Mesothelial cell of epicardium (in vitro differentiated cells): ENCODE data around the gene FAP. TPM values are rescaled to one million over a fixed set of nuclear protein-coding genes. Genes with fewer than 3 reads are reported as not detected.

Experiments used
- DNase-seq, 2 experiments: peaks; one replicate each; pipeline ENCODE4 v3.0.0; 2021; ENCODE audit warnings: low spot score in 2 of 2; ENCODE audit not compliant: unreplicated experiment in 2 of 2
- H3K27ac Mint-ChIP-seq: 2 replicates; pipeline ENCODE4 v1.8.0; 2021; ENCODE audit warnings: mixed read lengths
- H3K27me3 Mint-ChIP-seq: 2 replicates; pipeline ENCODE4 v1.8.0; 2021; ENCODE audit warnings: low read depth, mixed read lengths
- H3K36me3 Mint-ChIP-seq: 2 replicates; pipeline ENCODE4 v1.8.0; 2021; ENCODE audit warnings: mixed read lengths
- H3K4me1 Mint-ChIP-seq: 2 replicates; pipeline ENCODE4 v1.8.0; 2021; ENCODE audit warnings: mixed read lengths
- H3K4me3 Mint-ChIP-seq: 2 replicates; pipeline ENCODE4 v1.8.0; 2021; ENCODE audit warnings: mild to moderate bottlenecking, moderate library complexity, mixed read lengths
- H3K9me3 Mint-ChIP-seq: 2 replicates; pipeline ENCODE4 v1.8.0; 2021; ENCODE audit warnings: mixed read lengths
- total RNA-seq: library from RNA; stranded (reverse); gene quantifications from 3 replicates; pipeline ENCODE4 v1.2.1, GENCODE V29; 2021
- TF ChIP-seq, protein P1 (sequence below): fragments of 200-600 bp; sonication (generic); IDR thresholded peaks from one replicate; pipeline ENCODE4 v1.5.0; 2021; ENCODE audit warnings: antibody characterized with exemption; ENCODE audit not compliant: unreplicated experiment

The FAP gene
- total RNA-seq, 1 donor from 2014 or later: 59.6 TPM

DNA sequence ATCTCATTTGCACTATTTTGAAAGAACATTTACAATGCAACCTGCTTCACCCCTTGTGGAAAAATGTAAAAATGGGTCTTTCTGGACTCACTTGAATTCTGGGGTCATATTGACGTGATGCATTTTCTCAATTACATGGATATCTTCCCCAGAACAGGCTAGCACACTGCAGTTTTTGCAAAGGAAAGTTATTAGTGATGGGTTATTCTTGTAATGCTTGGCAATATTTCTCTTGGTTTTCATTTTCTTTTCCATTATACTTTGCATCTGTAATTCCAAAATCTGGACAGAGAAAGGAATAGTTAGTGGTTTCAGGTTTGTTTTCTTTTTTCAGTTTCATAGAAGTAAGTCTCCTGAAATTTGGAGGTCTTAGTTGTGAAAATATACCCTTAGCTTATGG is 24.8 kb upstream of the FAP start:
- H3K9me3 Mint-ChIP-seq: peaks cover 3% of the 10 kb centered on the region
- no peak overlapping the region for H3K27ac Mint-ChIP-seq
- TF ChIP-seq, protein P1, sequence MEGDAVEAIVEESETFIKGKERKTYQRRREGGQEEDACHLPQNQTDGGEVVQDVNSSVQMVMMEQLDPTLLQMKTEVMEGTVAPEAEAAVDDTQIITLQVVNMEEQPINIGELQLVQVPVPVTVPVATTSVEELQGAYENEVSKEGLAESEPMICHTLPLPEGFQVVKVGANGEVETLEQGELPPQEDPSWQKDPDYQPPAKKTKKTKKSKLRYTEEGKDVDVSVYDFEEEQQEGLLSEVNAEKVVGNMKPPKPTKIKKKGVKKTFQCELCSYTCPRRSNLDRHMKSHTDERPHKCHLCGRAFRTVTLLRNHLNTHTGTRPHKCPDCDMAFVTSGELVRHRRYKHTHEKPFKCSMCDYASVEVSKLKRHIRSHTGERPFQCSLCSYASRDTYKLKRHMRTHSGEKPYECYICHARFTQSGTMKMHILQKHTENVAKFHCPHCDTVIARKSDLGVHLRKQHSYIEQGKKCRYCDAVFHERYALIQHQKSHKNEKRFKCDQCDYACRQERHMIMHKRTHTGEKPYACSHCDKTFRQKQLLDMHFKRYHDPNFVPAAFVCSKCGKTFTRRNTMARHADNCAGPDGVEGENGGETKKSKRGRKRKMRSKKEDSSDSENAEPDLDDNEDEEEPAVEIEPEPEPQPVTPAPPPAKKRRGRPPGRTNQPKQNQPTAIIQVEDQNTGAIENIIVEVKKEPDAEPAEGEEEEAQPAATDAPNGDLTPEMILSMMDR: no peak
- no peaks in the 10 kb centered on the region for H3K4me1 Mint-ChIP-seq
- H3K27me3 Mint-ChIP-seq: no peaks in the 10 kb centered on the region
- peaks cover 12% of the 10 kb centered on the region for H3K36me3 Mint-ChIP-seq
- no peak overlapping the region for H3K4me3 Mint-ChIP-seq
- DNase-seq: no peak

DNA sequence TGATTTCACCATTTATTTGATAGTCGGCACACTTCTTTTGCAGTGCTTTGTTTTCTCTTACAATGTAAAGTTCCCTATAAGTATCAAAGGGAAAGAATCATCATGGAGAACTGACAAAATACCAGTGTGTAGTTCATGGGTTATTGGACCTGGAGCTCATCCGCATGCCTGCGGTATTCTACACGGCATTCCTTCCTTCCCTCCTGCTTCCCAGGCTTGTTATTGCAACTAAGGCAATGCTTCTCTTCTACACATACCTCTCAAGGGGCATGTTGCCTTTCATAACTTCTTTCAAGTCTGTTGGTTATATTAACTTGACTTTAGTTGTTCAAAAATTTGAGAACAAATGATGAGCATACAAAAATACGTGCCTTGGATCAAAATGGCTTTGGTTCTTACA is 24.3 kb upstream of the FAP start:
- Mint-ChIP-seq H3K27ac (no peak overlapping the region), H3K4me3 (no peak overlapping the region), H3K4me1 (no peaks in the 10 kb centered on the region), H3K27me3 (no peaks in the 10 kb centered on the region), H3K36me3 (peaks cover 11% of the 10 kb centered on the region), H3K9me3 (peaks cover 5% of the 10 kb centered on the region)
- DNase-seq: no peak
- TF ChIP-seq, protein P1: no peak

DNA sequence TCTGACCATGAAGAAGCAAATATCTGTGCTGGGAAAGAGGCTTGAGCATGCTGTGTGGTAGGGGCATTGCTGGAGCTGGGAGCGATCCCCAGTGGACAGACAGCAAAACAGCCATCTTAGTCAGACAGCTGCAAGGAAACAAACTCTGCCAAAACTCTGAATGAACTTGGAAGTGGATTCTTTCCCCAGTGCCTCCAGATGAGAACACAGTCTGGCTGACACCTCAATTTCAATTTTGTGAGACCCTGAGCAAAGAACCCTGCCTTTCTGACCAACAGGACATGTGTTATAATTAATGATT is 23.2 kb upstream of the FAP start:
- Mint-ChIP-seq H3K4me3 (no peak overlapping the region), H3K27ac (no peak overlapping the region), H3K4me1 (no peaks in the 10 kb centered on the region), H3K36me3 (peaks cover 6% of the 10 kb centered on the region), H3K27me3 (no peaks in the 10 kb centered on the region), H3K9me3 (peaks cover 5% of the 10 kb centered on the region)
- DNase-seq: no peak
- TF ChIP-seq, protein P1: no peak

DNA sequence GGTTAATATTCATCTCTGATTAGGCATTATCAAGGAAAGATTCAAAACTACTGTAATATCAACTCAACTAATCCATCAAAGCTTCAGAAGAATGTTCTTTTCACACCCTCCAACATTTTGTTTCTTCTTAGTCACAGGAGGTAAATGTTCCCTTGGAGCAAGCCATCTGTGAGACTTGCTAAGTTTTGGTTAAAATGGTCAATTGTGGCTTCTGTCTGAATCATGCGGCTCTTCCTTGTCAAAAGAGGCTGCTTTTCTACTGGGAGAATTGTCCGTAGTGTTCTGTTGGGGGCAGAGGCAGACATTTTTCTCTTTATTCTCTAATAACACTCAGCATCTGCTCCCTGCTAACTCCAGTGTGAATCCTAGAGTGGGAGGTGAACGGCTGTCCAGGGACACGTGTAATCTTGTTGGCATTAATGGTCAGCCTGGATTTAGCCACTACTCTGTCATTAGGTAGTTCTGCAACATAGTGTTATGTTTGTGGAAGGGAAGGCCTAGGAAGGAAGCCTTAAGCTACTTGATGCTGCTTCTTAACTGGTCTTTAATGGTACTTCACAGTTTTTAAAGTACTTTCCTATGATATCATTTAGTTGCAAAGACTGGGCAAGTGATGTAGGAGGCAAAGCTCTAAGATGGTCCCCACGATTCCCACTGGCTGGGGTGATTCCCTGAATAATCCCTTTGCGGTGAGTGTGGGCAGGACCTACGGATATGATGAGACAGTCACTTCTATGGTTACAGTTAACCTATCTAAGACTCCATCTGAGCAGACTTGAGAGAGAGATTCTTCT is 22.6 kb upstream of the FAP start:
- Mint-ChIP-seq H3K36me3 (peaks cover 4% of the 10 kb centered on the region), H3K4me1 (no peaks in the 10 kb centered on the region), H3K4me3 (no peak overlapping the region), H3K9me3 (peaks cover 5% of the 10 kb centered on the region), H3K27me3 (no peaks in the 10 kb centered on the region), H3K27ac (no peak overlapping the region)
- TF ChIP-seq, protein P1: no peak
- no peak for DNase-seq

DNA sequence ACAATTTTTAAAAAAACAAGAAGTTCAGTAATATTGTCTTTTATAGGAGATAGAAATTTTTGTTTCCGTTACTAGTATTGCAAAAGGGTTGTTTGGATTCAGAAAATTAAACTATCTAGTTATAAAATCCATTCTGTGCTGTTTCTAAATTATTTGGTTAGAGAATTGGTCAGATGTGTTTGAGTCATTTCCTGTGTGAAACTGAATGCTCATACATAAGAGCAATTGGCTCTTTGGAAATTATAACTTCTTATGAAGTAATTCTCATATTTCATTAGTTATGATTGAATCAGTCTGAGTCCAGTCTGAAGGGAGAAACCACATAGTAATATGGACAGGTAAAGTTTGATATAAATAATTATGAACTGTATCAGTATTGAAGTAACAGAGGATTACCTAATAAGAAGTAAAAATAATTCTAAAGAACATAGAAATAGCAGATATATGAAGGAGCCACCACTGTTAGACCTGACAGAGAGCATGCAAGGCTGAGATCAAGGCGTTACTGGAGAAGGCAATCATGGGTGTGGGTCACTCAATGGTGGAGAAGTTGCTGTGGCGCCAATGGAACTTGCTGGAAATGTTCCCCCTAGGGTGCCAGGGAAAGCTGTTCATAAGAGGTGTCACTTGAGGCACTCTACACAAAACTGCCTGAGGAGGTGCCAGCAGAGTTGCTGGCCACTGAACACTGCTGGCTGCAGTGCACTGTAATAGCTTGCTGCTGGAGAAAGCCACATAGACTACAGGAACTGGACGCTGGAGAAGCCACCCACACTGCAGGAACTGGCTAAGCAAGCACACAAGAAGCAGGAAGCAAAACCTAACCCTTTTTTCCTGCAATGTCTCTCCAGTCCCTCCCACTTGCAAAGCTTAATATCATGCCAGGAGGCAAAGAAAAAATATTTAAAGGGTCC is 18.0 kb upstream of the FAP start:
- TF ChIP-seq, protein P1: no peak
- no peak for DNase-seq
- Mint-ChIP-seq H3K27ac (no peak overlapping the region), H3K9me3 (peaks cover 5% of the 10 kb centered on the region), H3K4me3 (no peak overlapping the region), H3K36me3 (no peaks in the 10 kb centered on the region), H3K27me3 (no peaks in the 10 kb centered on the region), H3K4me1 (peaks cover 9% of the 10 kb centered on the region)
